22Rv1 (cell line): Measurements from ENCODE around the gene UGT1A8.

Experiments
- H3K27ac ChIP-seq: fragments of 450-650 bp; 2 replicates; pipeline ENCODE4 v1.5.1; 2017
- ZFX ChIP-seq: fragments of 450-650 bp; IDR thresholded peaks from 2 replicates; pipeline ENCODE4 v1.6.1; 2017; ENCODE audit warnings: antibody characterized with exemption, borderline replicate concordance
- TF ChIP-seq, protein P1 (sequence below): fragments of 450-650 bp; IDR thresholded peaks from 2 replicates; pipeline ENCODE4 v1.5.1; 2017; ENCODE audit warnings: mild to moderate bottlenecking

UGT1A8 gene

DNA sequence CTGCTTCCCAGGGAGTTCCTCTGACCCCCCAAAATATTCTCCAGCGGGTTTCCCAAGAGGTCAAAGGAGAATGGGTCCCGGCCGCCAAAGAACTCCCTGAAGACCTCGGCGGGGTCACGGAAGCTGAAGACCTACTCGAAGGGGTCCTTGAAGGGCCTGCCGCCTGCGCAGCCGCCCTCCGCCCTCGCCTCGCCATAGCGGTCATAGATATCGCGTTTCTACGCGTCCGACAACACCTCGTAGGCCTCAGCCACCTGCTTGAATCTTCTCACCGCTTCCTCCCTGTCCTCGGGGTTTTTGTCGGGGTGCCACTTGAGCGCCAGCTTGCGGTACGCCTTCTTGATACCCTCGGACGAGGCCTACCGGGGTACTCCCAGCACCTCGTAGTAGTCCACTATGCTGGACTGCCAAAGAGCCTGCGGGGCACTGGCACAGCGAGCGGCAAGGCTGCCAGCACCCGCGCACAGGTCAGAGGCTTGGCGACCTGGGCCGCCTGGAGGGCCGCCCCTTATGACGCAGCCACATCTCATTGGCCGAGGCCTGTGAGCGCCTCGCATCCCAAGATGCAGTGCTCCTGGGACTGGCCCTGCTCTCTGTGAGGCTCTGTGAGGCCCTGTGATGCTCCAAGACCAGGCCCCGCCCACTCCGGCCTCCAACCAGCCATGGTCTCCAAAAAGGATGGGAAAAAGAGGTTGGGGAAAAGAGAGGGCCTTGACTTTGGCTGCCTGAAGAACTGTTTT, 137.6 kb downstream of the UGT1A8 start:
- TF ChIP-seq ZFX = no peak
- TF ChIP-seq, protein P1, sequence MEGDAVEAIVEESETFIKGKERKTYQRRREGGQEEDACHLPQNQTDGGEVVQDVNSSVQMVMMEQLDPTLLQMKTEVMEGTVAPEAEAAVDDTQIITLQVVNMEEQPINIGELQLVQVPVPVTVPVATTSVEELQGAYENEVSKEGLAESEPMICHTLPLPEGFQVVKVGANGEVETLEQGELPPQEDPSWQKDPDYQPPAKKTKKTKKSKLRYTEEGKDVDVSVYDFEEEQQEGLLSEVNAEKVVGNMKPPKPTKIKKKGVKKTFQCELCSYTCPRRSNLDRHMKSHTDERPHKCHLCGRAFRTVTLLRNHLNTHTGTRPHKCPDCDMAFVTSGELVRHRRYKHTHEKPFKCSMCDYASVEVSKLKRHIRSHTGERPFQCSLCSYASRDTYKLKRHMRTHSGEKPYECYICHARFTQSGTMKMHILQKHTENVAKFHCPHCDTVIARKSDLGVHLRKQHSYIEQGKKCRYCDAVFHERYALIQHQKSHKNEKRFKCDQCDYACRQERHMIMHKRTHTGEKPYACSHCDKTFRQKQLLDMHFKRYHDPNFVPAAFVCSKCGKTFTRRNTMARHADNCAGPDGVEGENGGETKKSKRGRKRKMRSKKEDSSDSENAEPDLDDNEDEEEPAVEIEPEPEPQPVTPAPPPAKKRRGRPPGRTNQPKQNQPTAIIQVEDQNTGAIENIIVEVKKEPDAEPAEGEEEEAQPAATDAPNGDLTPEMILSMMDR = no peak
- H3K27ac ChIP-seq = no peak overlapping the region

DNA sequence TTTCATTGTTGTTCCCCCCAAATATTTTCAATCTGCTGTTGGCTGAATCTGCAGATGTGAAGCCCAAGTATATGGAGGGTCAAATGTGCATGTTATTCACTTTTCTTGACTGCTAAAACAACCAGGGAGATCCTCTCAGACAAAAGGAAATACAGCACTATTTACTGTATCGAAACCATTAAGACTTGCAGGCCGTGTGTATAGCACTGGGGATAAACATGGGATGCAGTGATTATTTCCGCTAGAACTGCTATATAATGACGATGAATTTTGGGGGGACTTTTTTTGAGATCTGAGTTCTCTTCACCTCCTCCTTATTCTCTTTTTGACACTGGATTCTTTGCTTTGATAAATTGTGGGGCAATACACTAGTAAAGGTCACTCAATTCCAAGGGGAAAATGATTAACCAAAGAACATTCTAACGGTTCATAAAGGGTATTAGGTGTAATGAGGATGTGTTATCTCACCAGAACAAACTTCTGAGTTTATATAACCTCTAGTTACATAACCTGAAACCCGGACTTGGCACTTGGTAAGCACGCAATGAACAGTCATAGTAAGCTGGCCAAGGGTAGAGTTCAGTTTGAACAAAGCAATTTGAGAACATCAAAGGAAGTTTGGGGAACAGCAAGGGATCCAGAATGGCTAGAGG, 139.1 kb downstream of the UGT1A8 start:
- TF ChIP-seq, protein P1 = no peak
- TF ChIP-seq ZFX = no peak
- H3K27ac ChIP-seq = peak overlapping the region; percentile 42; the same call in 1 of the 2 replicates

DNA sequence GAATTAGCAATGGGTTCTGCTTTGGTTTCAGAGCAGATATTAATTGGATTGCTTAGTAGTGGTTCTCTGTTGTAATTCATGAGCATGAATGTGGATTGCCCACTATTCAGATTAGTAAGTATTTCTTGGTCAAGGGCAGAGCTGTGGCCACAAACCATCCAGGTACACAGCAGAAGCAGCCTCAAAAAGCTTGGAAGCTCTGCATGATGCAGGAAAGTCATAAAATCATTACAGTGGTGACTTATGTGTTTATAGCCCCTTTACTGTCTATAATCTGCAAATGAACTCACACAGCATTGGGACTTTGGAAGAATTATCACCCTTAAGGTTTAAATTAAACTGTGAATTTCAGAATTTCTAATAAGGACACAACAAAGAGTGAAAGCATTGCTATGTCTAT, 140.7 kb downstream of the UGT1A8 start:
- H3K27ac ChIP-seq = peak overlapping the region; percentile 22; the same call in 1 of the 2 replicates
- no peak for TF ChIP-seq ZFX
- TF ChIP-seq, protein P1 = no peak

DNA sequence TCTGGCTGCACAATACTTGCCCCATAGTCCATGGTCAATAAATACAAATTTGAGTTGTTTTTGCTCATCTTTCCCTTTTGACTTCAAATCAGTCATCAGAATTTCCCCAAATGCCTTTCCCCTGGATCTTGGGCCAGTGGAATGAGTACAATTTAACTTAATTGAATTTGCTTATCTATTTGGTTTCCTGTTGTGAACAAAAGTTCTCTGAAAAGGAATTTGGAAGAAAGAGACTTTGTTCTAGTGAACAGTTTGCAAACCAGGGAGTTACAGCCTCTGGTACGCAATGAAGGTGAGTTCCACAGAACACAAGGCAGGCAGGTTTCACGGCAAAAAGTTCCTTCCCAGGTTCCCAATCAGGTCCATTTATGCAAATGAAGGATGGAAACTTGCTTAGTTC, 141.4 kb downstream of the UGT1A8 start:
- peak overlapping the region; percentile 70 for H3K27ac ChIP-seq
- TF ChIP-seq ZFX = no peak
- TF ChIP-seq, protein P1 = no peak

DNA sequence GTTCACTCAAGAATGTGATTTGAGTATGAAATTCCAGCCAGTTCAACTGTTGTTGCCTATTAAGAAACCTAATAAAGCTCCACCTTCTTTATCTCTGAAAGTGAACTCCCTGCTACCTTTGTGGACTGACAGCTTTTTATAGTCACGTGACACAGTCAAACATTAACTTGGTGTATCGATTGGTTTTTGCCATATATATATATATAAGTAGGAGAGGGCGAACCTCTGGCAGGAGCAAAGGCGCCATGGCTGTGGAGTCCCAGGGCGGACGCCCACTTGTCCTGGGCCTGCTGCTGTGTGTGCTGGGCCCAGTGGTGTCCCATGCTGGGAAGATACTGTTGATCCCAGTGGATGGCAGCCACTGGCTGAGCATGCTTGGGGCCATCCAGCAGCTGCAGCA, 142.6 kb downstream of the UGT1A8 start, which contains the start of gene UGT1A1:
TSS of gene UGT1A1 (plus strand) at position 228 of the 400 bp plus-strand sequence. CDS start at position 246, 18 bp downstream.
- no peak for TF ChIP-seq ZFX
- TF ChIP-seq, protein P1 = no peak
- H3K27ac ChIP-seq = peak within 1 kb of the TSS; percentile 70

DNA sequence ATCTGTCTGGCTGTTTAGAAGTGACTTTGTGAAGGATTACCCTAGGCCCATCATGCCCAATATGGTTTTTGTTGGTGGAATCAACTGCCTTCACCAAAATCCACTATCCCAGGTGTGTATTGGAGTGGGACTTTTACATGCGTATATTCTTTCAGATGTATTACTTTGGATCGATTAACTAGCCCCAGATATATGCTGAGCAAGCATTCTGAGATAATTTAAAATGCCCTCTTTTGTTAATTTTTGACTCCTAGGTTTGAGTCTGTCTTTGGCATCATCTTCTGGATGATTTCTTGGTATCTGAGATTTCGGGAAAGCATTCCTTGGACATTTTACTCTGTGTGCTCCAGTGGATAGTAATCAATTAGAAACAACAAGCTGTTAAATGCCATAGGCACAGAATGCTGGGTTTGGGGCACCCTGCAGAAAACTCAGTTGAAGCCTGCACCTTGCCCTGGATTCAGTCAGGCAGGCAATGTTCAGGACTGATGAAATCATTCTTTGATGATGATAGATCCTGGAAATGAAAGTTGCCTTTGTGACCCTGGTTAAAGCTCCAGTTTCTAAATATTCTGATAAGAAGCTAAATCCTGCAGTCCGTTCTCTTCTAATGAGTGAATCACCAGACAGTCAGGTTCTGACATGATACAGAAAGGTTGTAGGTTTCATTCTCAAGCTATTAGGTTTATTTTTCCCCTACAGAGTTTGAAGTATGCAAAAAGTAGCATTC, 143.8 kb downstream of the UGT1A8 start:
- peak overlapping the region; percentile 70; the same call in 1 of the 2 replicates for H3K27ac ChIP-seq
- TF ChIP-seq, protein P1 = no peak
- no peak for TF ChIP-seq ZFX
